ENCODE measurements around the gene CNKSR2.

- TF ChIP-seq, protein P1, sequence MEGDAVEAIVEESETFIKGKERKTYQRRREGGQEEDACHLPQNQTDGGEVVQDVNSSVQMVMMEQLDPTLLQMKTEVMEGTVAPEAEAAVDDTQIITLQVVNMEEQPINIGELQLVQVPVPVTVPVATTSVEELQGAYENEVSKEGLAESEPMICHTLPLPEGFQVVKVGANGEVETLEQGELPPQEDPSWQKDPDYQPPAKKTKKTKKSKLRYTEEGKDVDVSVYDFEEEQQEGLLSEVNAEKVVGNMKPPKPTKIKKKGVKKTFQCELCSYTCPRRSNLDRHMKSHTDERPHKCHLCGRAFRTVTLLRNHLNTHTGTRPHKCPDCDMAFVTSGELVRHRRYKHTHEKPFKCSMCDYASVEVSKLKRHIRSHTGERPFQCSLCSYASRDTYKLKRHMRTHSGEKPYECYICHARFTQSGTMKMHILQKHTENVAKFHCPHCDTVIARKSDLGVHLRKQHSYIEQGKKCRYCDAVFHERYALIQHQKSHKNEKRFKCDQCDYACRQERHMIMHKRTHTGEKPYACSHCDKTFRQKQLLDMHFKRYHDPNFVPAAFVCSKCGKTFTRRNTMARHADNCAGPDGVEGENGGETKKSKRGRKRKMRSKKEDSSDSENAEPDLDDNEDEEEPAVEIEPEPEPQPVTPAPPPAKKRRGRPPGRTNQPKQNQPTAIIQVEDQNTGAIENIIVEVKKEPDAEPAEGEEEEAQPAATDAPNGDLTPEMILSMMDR (IDR thresholded peaks at IDR 0.05) = no peak
- TF ChIP-seq ZFX (IDR thresholded peaks at IDR 0.05; ENCODE audit: borderline replicate concordance) = no peak
These were observed 237.9 kb downstream of the CNKSR2 start for GRCh38 chrX:21612154-21612553.
